Prostate gland (tissue), 2 donors: Measurements from ENCODE around the gene SLC28A2. TPM values are rescaled to one million over a fixed set of nuclear protein-coding genes. Genes with fewer than 3 reads are reported as not detected.
"Not testable (repeated sequence)": the region's sequence is repeated elsewhere in the genome, so short reads cannot be mapped to it uniquely, and the experiment has no call there.

Experiments used
- DNase-seq: peaks from one replicate; pipeline ENCODE4 v3.0.0-alpha.2; 2019; ENCODE audit warnings: low spot score
- H3K27ac ChIP-seq, 2 donors: fragments of 200-600 bp; sonication (generic); 2 replicates each; pipeline ENCODE4 v1.5.1; 2017 to 2019
- H3K27me3 ChIP-seq: fragments of 200-600 bp; sonication (generic); replicated peaks from 2 replicates; pipeline ENCODE4 v1.5.1; 2019; ENCODE audit not compliant: insufficient read depth
- H3K36me3 ChIP-seq, 2 donors: fragments of 200-600 bp; sonication (generic); 1 replicate in 1 of 2; 2 replicates in 1 of 2; pipeline versions ENCODE4 v1.5.1 to v1.8.1; 2017 to 2019
- H3K4me1 ChIP-seq: fragments of 200-600 bp; sonication (generic); replicated peaks from 2 replicates; pipeline ENCODE4 v1.5.1; 2019
- H3K4me3 ChIP-seq, 2 donors: fragments of 200-600 bp; sonication (generic); 2 replicates each; pipeline ENCODE4 v1.5.1; 2017 to 2019
- H3K9me3 ChIP-seq: fragments of 200-600 bp; sonication (generic); 2 replicates; pipeline ENCODE4 v1.5.1; 2017
- CTCF ChIP-seq, 4 experiments: fragments of 200-600 bp in 2 of 4; fragments of 450-650 bp in 2 of 4; sonication (generic) in 2 of 4; IDR thresholded peaks; 1 replicate in 3 of 4; 2 replicates in 1 of 4; pipeline ENCODE4 v1.5.1; 2016 to 2019; ENCODE audit warnings: antibody characterized with exemption in 4 of 4, mild to moderate bottlenecking in 2 of 4, moderate library complexity in 2 of 4
- POLR2A ChIP-seq: fragments of 450-650 bp; IDR thresholded peaks from one replicate; pipeline ENCODE4 v1.6.1; 2016; ENCODE audit warnings: antibody characterized with exemption, mild to moderate bottlenecking
- POLR2AphosphoS5 ChIP-seq: sonication (generic); formaldehyde crosslinking; IDR thresholded peaks from one replicate; pipeline ENCODE4 v1.6.1; 2017; ENCODE audit warnings: antibody characterized with exemption
- WGBS: methylation state at CpG from one replicate; pipeline ENCODE4 v1.1.5; 2018; 5-methylcytosine and 5-hydroxymethylcytosine counted together
- intact Hi-C: fragments of 100-400 bp; cut with DNase I; formaldehyde crosslinking; loops from one replicate; pipeline ENCODE4 v1.14.2; 2022
- total RNA-seq, 2 donors: library from RNA; depleted of rRNA; stranded (reverse); fragments of >200 nt; gene quantifications; one replicate each; pipeline ENCODE4 v1.1.0, GENCODE V29; 2016

The SLC28A2 gene
- total RNA-seq, 2 donors from 2014 or later, result 0.51 TPM; not detected in 1

GRCh38 chr15:45287390-45287956 lies 35.4 kb downstream of the SLC28A2 start:
- H3K36me3 ChIP-seq, result no peaks in the 10 kb centered on the region
- H3K9me3 ChIP-seq, result no peaks in the 10 kb centered on the region
- no peaks in the 10 kb centered on the region for H3K4me1 ChIP-seq
- no peak for DNase-seq
- no peak overlapping the region for H3K27ac ChIP-seq
- no peak overlapping the region for H3K4me3 ChIP-seq
- TF ChIP-seq POLR2AphosphoS5 (no peak), CTCF (IDR thresholded peaks at IDR 0.05) (no peak), POLR2A (no peak)
- H3K27me3 ChIP-seq, result no peaks in the 10 kb centered on the region
- intact Hi-C loops, result no loop called here
- WGBS, result 83% methylated on average over 2 of the region's 2 CpGs

- Histone ChIP-seq H3K27ac (no peak overlapping the region), H3K4me1 (no peaks in the 10 kb centered on the region), H3K4me3 (no peak overlapping the region), H3K9me3 (no peaks in the 10 kb centered on the region), H3K36me3 (no peaks in the 10 kb centered on the region), H3K27me3 (no peaks in the 10 kb centered on the region)
- WGBS, result 70% methylated on average over 6 of the region's 6 CpGs
- DNase-seq, result no peak
- no peak for TF ChIP-seq POLR2AphosphoS5
- no peak for TF ChIP-seq POLR2A
- TF ChIP-seq CTCF (IDR thresholded peaks at IDR 0.05), result no peak
- intact Hi-C loops, result no loop called here
These were observed 36.9 kb downstream of the SLC28A2 start for GRCh38 chr15:45288947-45289346.

GRCh38 chr15:45291822-45292582 lies 40.0 kb downstream of the SLC28A2 start:
- WGBS, result 80% methylated on average over 9 of the region's 9 CpGs
- no peaks in the 10 kb centered on the region for H3K36me3 ChIP-seq
- no peaks in the 10 kb centered on the region for H3K9me3 ChIP-seq
- intact Hi-C loops, result no loop called here
- no peak for DNase-seq
- no peak overlapping the region for H3K4me3 ChIP-seq
- H3K27ac ChIP-seq, result no peak overlapping the region
- TF ChIP-seq POLR2A (no peak), POLR2AphosphoS5 (no peak), CTCF (IDR thresholded peaks at IDR 0.05) (no peak)
- no peaks in the 10 kb centered on the region for H3K4me1 ChIP-seq
- no peaks in the 10 kb centered on the region for H3K27me3 ChIP-seq

- H3K27me3 ChIP-seq, H3K36me3 ChIP-seq, H3K27ac ChIP-seq, intact Hi-C loops, H3K4me1 ChIP-seq, H3K4me3 ChIP-seq, H3K9me3 ChIP-seq, DNase-seq: not testable (repeated sequence)
- WGBS, result 99% methylated on average over 17 of the region's 27 CpGs
These were observed 41.3 kb downstream of the SLC28A2 start for GRCh38 chr15:45293326-45293725.

- H3K27me3 ChIP-seq, result not testable (repeated sequence)
These were observed 46.9 kb downstream of the SLC28A2 start for GRCh38 chr15:45298964-45299378.

GRCh38 chr15:45304711-45305110 lies 52.7 kb downstream of the SLC28A2 start:
- H3K27me3 ChIP-seq, result peaks cover 2% of the 10 kb centered on the region
- H3K9me3 ChIP-seq, result no peaks in the 10 kb centered on the region
- H3K36me3 ChIP-seq, result no peaks in the 10 kb centered on the region
- intact Hi-C loops, result no loop called here
- no peak overlapping the region for H3K4me3 ChIP-seq
- WGBS, result 86% methylated on average over 3 of the region's 3 CpGs
- no peak for TF ChIP-seq CTCF (IDR thresholded peaks at IDR 0.05)
- TF ChIP-seq POLR2AphosphoS5, result no peak
- TF ChIP-seq POLR2A, result no peak
- no peak for DNase-seq
- H3K27ac ChIP-seq, result no peak overlapping the region
- H3K4me1 ChIP-seq, result no peaks in the 10 kb centered on the region

More at GRCh38 chr15:45298964-45299378, 46.9 kb downstream of the SLC28A2 start:
- H3K36me3 ChIP-seq, H3K4me3 ChIP-seq, H3K9me3 ChIP-seq, H3K27ac ChIP-seq, DNase-seq, intact Hi-C loops, H3K4me1 ChIP-seq: not testable (repeated sequence)
- WGBS, result 95% methylated on average over 2 of the region's 2 CpGs
